Fibroblast of skin of right quadriceps (primary cell): ENCODE measurements around the gene HNRNPA2B1.
"Not testable (repeated sequence)": the region's sequence is repeated elsewhere in the genome, so short reads cannot be mapped to it uniquely, and the experiment has no call there.

ENCODE experiments used
- DNase-seq: peaks from one replicate; pipeline ENCODE4 v3.0.0-alpha.2; 2013

HNRNPA2B1 gene

DNA sequence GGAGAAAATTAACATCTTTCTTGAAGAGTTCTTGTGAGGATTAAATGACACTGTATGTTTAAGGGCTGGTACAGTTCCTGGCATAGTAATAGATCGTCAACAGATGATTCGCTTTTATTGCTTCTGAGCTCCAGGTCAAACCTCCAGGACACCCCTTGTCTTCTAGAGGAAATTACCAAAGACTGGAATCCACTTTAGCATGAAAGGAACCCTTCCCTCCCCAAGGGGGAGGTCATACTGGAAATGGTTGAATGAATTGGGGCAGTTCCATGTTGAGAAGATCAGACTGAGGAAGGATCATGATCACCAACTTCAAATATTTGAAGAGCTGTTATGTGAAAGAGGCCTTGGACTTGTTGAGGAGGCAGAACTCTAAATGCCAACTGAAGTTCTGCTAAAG lies 39.6 kb downstream of the HNRNPA2B1 start:
- no peak for DNase-seq

DNA sequence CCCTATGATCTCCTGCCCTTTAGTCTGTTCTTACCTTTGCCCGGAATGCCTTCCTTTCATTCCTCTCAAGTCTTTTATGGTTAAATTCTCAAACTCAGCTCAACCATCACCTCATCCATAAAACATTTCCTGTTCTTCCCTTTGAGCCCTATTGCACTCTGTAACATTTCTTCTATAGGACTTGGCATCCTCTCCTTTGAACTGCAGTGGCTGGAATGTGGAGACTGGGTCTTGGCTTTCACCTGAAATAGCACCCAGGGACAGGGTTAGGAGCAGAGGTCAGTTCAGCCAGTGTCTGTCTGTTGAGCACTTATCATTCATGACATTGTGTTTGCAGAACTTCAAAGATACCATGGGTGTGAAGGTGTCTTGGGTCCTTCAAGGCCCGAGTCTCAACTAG lies 41.3 kb downstream of the HNRNPA2B1 start:
- DNase-seq: peak; percentile 41

DNA sequence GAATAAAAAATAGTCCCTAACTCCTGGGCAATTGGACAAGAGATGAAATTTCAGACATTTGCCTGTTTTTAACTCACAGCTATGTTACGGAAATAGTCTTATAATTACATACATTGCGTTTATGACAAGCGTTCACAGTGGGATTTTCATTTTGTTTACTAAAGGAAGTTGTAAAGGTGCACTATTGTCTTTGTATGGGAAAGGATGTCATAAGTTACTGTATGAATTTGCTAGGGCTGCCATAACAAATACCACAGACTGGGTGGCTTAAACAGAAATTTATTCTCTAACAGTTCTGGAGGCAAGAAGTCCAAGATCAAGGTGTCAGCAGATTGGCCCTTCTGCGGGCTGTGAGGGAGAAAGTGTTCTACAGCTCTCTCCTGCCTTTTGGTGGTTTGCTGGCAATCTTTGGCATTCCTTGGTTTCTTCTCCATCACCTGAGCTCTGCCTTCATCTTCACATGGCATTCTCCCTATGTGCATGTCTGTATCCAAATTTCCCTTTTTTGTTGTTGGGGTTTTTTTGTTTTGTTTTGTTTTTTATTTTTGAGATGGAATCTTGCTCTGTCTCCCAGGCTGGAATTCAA lies 42.9 kb downstream of the HNRNPA2B1 start:
- no peak for DNase-seq

DNA sequence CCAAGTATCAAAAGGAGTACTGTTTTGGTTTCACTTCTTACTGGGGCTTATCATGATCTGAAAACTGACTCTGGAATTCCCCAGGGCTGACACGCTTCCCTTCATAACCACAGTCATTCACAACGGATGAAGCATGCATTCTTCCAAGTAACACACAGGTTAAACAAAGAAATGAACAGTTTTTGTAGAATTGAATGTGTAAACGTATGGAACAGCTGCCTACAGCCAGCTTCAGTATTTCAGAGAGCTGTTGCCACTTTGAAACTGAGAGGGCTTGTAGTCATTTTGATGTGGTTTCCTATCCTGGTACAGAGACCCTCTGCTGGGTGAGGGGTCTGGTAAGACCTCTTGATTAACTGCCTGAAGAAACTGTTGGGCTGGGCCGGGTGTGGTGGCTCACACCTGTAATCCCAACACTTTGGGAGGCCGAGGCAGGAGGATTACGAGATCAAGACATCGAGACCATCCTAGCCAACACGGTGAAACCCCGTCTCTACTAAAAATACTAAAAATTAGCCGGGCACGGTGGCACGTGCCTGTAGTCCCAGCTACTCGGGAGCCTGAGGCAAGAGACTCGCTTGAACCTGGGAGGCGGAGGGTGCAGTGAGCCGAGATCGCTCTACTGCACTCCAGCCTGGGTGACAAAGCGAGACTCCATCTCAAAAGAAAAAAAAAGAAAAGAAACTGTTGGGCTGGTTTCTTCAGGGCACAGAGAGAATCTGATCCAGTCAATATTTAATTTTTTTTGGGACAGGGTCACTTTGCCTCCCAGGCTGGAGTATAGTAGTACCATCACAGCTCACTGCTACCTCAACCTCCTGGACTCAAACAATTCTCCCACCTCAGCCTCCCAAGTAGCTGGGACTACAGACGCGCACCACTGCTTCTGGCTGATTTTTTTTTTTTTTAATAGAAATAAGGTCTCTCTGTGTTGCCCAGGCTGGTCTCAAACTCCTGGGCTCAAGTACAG lies 43.8 kb downstream of the HNRNPA2B1 start:
- peak; percentile 91 for DNase-seq

DNA sequence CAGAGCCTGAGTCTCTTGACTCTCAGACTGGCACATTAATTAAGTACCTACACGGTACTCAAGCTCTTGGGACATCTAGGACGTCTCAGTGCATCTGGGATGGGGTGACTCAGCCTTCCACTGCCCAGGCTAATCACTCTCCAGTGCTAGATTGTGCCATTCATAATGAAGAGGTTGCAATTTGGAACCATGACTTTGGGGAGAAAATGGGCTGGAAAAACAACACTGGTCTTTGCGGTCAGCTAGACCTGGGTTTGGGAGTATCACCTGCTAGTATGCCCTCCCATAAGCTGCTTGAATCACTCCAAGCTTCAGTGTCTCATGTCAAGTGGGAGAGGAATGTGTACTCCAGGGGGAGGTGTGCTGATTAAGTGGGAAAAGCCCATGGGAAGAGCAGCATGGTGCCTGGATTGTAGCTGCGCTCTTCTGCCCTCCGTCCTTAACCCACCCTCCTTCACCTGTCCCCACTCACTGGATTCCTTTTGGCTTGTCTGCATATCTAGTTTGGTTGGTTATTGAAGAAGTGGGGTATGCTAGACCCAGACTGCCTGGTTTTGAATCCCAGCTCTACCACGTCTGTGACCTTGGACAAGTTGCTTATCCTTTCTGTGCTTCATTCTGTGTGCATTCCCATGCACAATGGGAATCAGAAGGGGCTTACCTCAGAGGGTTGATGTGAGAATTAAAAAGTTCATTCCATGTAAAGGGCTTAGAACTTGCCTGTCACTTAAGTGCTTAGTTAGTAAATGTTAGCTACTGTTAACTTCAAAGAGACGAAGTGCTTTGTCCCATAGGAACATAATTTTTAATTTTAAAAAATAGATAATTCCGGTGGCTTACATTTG lies 44.8 kb downstream of the HNRNPA2B1 start:
- peak; percentile 32 for DNase-seq

DNA sequence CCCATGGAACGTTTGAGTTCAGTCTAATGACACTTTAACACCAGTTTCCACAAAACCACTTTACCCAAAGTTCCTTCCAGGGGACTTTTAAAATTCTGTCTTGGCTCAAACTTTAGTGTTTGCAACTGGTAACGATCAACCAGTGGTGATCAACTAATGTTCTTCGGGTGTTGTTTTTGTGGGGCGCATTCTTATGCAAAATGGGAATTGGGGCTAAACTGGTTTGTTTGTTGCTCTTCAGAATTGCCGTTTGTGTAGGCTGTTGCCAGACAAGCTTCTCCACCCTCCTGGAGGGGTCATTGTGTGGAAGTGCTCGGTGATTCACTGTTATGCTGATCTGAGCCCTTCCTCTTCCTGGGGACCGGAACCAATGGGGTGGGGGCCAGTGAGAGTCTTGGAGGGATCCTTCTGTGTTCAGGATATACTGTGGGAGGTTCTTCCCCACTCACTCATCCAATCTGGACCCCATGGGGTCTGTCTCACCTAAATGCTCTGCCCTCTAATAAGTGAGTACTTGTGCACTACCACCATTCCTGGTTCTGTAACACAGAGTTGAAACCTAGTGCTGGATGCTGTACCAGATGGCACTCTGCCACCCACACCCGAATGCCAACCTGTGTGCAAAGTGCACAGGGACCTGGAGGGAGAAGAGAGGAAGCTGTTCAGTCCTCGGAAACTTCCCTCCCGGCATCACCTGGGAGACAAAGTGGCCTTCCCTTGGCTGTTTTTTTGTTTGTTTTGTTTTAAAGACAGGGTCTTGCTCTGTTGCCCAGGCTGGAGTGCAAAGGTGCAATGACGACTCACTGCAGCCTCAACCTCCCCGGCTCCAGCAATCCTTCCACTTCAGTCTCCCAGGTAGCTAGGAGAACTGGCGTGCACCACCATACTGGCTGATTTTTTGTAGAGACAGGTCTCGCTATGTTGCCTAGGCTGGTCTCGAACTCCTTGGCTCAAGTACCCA lies 46.4 kb downstream of the HNRNPA2B1 start:
- DNase-seq: peak; percentile 20

DNA sequence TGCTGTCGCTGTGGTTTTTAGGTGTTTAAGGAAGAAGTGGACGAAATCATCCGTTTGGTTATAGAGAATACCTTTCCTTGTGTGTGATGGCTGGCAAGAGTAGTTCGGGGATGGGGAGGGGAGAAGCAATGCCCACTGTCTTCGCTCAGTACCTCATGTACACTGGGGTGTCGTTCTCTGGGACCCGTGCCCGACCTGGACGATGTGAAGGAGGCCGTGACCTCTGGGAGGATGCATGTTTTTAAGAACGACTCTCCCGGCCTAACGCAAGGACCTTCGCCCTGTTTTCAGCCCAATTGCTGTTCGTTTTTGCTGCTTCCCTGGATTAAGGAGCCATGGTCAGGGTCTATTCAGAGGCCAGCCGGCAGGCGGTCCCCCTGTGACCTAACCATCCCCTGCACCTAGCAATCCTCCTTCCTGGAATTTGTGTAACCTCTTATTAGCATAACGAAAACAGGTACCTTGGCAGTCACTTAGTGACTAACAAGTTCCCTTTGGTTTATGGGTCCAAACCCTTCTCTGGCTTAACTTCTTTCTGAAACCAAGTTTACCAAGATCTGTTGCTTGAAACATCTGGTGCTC lies 47.2 kb downstream of the HNRNPA2B1 start:
- DNase-seq: no peak

DNA sequence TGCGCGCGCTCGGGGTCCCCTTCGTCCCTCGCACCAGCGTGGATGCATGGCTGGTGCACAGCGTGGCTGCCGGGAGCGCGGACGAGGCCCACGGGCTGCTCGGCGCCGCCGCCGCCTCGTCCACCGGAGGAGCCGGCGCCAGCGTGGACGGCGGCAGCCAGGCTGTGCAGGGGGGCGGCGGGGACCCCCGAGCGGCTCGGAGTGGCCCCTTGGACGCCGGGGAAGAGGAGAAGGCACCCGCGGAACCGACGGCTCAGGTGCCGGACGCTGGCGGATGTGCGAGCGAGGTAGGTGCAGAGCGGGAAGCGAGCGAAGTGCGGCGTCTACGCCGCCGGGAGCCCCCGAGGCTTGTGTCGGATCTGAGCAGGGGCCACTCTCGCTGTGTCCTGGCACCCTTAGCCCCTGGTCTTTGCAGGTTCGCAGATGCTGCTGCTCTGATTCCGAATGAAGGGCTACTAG lies 47.7 kb downstream of the HNRNPA2B1 start:
- not testable (repeated sequence) for DNase-seq

DNA sequence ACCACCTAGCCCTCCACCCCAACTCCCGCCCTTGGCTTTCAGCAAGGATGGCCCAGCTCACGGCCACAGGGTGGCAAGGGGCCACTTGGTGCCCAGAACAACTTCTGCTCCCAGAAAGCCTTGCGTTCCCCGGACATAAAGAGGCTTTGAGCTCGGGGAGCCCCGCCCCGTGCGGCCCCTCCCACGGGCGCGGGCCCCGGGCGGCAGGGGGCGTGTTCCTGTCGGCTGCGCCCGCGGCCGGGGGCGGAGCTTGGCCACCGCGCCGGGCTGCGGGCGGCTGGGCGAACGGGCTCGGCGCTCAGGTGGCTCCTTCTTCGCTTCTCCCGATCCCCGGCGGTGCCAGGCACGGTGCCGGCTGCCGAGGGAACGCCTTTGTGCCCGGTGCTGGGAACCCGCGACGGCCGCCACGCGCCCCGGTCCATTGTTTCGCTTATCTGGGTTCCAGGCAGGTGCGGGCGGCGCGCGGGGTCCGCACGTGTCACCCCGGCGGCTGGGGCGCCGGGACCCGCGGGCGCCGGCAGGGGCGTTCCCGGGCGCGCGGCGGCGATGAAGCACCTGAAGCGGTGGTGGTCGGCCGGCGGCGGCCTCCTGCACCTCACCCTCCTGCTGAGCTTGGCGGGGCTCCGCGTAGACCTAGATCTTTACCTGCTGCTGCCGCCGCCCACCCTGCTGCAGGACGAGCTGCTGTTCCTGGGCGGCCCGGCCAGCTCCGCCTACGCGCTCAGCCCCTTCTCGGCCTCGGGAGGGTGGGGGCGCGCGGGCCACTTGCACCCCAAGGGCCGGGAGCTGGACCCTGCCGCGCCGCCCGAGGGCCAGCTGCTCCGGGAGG lies 48.4 kb downstream of the HNRNPA2B1 start, which contains the start of gene NFE2L3:
Gene NFE2L3 (plus strand): TSS at position 246 of the 829 bp plus-strand sequence. CDS start 301 bp downstream, at position 547.
- DNase-seq: peak; percentile 60

DNA sequence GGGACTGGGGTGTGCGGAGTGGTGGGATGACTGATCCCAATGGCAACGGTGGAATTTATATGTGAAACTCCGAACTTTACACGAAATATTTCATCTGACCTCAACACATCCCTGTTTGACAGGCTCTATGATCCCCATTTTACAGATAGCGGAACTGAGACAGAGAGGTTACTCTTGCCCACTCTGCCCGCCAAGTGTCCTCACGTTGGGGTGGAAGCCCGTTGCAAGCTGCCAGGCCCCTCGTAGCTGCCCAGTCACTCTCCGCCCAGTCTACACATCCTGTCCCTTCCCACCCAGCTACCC lies 48.9 kb downstream of the HNRNPA2B1 start:
- DNase-seq: no peak

DNA sequence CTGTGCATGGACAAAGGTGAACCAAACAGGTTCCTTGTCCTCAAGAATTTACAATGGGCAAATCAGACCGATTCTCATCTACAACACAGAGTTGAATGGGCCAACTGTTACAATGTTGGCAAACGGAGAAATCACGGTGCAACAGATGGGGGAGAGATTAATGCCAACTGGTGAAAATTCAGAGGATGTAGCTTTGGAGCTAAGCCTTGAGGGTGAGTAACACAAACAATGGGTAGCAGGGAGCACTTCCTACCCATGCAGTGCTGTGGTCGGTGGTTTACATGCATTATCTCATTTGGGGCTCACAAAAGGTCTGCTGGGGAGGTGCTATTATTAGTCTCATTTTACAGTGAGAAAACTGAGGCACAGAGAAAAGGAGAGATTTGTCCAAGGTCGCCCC lies 49.5 kb downstream of the HNRNPA2B1 start:
- DNase-seq: no peak

DNA sequence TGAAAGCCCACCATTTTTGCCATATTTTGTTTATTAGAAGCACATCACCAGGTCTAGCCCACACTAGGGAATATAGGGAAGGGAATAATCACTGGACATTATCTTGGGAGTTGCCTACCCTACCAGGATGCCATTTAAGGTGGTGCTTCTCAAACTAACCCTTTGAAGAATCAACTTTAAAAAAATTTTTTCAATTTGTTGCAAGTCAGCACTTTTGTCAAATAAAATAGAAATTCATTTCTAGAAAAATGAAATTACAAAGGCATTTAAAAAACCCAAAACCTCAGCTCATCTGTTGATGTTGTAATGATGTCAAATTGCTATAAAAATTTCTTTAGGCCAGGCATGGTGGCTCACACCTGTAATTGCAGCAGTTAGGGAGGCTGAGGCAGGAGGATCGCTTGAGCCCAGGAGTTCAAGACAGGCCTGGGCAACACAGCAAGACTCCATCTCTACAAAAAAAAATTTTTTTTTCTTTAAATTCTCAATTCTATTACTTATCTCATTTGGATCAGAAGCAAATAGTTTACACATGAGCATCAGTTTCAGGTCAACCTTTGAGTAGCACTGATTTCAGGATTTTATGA lies 51.1 kb downstream of the HNRNPA2B1 start:
- DNase-seq: no peak

DNA sequence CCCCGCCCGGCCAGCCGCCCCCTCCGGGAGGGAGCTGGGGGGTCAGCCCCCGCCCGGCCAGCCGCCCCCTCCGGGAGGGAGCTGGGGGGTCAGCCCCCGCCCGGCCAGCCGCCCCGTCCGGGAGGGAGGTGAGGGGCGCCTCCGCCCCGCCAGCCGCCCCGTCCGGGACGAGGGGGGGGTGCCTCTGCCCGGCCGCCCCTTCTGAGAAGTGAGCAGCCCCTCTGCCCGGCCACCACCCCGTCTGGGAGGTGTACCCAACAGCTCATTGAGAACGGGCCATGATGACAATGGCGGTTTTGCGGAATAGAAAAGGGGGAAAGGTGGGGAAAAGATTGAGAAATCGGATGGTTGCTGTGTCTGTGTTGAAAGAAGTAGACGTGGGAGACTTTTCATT lies 52.2 kb downstream of the HNRNPA2B1 start:
- DNase-seq: not testable (repeated sequence)

DNA sequence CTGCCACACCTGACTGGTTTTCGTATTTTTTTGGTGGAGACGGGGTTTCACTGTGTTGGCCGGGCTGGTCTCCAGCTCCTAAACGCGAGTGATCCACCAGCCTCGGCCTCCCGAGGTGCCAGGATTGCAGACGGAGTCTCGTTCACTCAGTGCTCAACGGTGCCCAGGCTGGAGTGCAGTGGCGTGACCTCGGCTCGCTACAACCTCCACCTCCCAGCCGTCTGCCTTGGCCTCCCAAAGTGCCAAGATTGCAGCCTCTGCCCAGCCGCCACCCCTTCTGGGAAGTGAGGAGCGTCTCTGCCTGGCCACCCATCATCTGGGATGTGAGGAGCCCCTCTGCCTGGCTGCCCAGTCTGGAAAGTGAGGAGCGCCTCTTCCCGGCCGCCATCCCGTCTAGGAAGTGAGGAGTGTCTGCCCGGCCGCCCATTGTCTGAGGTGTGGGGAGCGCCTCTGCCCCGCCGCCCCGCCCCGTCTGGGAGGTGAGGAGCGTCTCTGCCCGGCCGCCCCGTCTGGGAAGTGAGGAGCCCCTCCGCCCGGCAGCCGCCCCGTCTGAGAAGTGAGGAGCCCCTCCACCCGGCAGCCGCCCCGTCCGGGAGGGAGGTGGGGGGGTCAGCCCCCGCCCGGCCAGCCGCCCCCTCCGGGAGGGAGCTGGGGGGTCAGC lies 52.8 kb downstream of the HNRNPA2B1 start:
- DNase-seq: not testable (repeated sequence)

DNA sequence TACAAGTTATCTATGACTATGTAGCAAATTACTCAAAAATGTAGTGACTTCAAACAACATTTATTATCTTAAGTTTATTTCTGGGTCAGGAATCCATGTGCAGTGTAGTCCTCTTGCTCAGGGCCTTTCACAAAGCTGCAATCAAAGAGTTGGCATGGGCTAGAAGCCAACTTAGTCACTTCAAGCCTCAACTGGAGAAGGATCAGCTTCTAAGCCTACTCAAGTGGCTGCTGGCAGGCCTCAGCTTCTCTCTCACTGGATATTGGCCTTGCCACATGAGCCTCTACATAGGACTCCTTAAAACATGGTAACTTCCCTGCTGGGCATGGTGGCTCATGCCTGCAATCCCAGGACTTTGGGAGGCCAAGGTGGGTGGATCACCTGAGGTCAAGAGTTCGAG lies 53.5 kb downstream of the HNRNPA2B1 start:
- DNase-seq: no peak

DNA sequence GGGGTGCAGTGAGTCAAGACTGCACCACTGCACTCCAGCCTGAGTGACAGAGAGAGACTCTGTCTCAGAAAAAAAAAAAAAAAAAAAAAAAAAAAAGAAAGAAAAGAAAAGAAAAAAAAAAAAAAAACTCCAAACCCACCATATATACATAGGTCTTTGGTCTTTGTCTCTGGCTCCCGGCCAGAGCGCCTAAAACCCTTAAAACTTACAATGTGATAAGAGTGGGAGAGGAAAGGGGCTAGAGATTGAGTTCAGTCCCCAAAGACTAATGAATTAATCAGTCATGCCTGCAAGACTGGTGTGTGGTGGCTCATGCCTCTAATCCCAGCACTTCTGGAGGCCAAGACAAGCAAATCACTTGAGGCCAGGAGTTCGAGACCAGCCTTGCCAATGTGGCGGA lies 55.3 kb downstream of the HNRNPA2B1 start:
- no peak for DNase-seq

DNA sequence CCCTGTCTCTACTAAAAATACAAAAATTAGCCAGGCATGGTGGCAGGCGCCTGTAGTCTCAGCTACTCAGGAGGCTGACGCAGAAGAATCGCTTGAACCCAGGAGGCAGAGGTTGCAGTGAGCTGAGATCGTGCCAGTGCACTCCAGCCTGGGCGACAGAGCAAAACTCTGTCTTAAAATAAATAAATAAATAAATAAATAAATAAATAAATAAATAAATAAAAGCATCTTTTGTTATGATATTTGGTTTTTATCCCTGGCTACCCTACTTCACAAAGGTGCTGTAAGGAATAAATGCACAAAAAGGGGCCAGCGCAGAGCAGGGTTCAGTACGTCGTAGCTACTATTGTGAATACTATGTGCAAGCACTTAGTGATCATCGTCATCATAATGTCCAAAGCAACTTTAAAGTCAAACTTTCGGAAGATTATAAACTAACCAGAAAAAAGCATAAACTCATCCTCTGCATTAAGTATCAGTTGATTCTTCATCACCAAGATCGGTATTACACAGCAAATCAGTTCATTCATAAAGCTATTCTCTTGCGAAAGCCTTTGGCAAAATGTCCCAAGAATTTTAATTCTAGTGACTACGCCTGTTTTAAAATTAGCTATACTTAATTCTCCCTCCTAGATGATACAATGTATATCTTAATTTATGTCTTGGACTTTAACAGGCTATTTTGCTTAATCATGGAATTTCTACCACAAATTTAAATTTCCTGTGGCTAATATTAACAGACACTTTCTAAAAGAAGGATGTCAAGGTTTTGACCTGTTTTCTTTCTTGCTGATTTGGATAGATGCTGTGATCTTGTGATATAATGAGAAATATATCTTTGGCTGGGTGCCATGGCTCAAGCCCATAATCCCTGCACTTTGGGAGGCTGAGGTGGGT lies 56.1 kb downstream of the HNRNPA2B1 start:
- DNase-seq: no peak

DNA sequence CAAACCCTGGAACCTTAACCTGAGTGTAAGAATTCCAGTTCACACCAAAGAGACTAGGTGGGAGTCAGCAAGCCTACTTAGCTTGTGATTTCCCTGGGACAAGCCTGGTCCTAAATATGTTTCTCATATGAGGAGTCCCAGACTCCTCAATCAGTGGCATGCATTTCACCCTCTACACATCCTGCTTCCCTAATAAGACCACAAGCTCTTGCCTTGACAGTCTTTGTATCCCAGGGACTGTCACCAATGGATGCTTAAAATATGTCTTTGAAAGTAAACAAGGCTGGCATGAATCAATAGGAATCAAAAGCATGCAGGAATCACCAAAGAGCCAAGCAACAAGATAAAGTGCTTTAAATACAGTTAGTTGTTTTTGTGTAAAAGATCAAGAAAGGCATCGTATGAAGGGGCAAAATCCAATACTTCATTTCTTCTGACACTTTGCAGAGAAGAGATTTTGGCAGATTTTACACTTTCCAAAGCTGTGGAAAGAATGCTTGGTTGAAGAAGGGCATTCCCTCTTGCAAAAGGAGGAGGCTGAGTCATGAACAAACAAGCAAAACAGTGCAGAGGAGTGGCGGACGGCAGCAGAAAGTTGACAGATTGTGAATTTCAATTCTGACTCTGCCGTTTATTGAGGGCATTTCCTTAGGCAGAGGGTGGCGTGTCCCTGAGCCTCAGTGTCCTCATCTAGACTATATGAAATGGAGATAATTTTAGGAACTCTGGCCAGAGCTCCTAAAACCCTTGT lies 57.1 kb downstream of the HNRNPA2B1 start:
- DNase-seq: no peak
